HG03342 (cell line): Measurements from ENCODE around the gene ARIH1.

Source experiments
- ATAC-seq: cut with Tn5 transposase; IDR thresholded peaks from one replicate; pipeline ENCODE4 v1.9.1; 2021; ENCODE audit warnings: mild to moderate bottlenecking, moderate library complexity; ENCODE audit not compliant: unreplicated experiment

Gene ARIH1

GRCh38 chr15:72486144-72486543, 12.0 kb downstream of the ARIH1 start:
- no peak for ATAC-seq

DNA sequence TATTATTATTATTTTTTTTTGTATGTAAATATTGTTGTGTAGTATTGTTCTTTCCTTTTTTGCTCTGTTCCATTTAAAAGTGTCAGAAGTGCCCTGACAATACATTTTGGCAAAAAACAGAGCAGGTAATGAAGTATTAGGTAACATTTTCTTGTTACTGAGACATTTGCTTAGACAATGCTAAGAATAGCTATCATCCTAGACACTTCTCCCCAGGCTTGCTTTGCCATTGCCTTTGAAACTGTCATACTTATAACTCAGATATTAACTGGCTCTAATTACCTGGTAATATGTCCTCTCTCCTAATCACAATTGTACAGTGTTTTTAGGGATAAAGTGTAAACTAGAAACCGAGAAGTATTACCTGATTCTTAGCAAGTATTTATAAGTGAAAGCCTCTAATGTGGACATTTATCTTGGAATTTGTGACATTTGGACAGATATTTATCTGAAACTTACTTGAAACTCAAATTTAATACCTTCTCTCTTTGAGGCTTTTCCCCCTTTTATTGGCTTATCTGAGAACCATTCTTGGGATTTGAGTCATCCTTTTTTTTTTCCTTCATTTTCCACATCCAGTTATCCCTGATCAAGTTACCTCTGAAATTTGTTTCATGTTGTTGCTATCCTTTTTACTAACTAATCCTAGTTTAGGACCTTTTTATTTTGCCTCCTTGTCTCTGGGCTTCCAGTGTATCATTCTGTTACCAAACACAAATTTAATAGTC, 13.1 kb downstream of the ARIH1 start:
- no peak for ATAC-seq

GRCh38 chr15:72488558-72488957, 14.4 kb downstream of the ARIH1 start:
- no peak for ATAC-seq

DNA sequence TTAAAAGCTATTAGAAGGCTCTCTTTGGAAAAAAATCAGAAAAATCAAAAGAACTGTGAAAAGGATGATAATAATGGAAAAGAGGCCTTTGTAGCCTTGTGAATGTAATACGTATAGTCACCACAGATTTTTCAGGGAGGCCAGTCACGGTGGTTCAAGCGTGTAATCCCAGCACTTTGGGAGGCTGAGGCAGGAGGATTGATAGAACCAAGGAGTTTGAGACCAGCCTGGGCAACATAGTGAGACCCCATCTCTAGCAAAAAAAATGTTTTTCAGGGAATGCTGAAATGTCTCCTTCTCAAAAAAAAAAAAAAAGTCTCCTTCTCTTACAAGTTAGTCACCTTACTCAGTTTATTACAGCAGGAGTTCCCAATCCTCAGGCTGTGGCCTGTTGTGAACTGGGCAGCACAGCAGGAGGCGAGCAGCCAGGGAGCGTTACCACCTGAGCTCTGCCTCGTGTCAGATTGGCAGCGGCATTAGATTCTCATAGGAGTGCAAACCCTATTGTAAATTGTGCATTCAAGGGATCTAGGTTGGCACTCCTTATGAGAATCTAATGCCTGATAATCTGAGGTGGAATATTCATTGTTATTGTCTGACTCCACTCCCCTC, 15.9 kb downstream of the ARIH1 start:
- ATAC-seq: no peak

DNA sequence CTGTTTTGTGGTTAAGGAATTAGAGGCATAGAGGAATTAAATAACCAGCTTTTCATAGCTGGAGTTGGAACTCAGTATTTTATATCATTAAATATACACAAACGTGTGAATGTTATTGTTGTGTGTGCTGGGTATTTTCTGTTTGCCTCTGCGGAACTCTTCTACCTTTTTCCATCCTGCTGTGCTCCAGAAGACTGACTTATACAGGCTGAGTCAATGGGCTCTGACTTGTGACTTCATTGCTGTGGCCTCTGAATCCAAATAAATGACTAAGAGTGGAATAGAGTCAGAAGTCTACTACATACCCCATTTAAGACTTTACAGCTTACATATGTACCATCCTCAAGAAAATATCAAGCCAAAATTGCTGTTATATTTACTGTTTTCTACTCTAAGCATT, 17.6 kb downstream of the ARIH1 start:
- no peak for ATAC-seq

GRCh38 chr15:72492733-72493132, 18.6 kb downstream of the ARIH1 start:
- ATAC-seq: no peak

GRCh38 chr15:72493220-72493619, 19.1 kb downstream of the ARIH1 start:
- no peak for ATAC-seq

DNA sequence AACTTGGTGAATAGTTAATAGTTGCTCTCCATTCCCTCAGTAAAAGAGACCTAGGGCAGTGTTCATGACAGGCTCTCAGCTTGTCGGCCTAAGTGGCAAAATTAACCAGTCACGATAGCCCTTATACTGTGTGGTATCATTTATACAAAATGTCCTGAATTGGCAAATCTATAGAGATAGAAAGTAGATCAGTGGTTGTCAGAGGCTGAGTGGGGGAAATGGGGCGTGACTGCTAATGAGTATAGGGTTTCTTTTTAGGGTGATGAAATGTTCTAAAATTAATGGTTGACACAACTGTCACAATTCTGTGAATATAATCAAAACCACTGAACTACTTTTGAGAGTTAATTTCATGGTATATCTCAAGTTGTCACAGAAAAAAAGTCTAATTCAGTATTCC, 20.9 kb downstream of the ARIH1 start:
- ATAC-seq: no peak

GRCh38 chr15:72496783-72497182, 22.7 kb downstream of the ARIH1 start:
- ATAC-seq: no peak

DNA sequence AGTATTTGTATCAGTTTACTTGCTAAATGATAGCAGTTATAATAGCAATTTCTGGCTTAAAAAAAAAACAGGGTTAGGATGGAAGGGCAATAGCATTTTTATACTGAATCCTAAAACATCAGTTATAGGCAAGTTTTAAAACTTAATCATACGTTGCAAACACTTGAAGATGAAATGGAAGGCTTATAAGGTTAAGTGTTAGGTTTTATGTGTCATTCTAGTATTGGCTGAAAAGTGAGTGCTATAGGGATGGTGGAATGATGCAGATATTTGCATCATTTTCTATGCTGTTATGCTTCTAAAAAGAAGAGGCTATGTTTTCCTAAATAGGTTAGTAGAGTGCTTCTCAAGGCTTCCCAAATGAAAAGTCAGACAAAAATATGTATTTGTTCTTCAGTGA, 23.3 kb downstream of the ARIH1 start:
- no peak for ATAC-seq

DNA sequence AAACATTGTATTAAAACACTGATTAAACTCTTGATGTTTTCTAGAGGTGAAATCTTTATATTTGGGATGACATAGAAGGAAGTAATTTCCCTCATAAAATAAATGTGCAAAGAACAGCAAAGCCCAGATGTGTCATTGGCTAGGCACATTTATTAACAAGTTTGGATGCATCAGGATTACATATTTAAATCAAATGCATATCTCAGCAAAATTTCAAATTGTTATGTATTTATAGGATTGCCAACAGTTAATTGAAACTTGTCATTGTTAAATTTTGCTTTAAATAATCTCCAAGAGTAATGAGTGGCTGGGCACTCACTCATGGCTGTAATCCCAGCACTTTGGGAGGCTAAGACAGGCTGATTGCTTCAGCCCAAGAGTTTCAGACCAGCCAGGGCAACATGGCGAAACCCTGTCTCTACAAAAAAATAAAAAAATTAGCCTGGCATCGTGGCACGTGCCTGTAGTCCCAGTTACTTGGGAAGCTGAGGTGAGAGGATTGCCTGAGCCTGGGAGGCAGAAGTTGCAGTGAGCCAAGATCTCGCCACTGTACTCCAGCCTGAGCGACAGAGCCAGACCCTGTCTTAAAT, 28.2 kb downstream of the ARIH1 start:
- no peak for ATAC-seq

- no peak for ATAC-seq
These were observed 29.0 kb downstream of the ARIH1 start for GRCh38 chr15:72503147-72503546.

DNA sequence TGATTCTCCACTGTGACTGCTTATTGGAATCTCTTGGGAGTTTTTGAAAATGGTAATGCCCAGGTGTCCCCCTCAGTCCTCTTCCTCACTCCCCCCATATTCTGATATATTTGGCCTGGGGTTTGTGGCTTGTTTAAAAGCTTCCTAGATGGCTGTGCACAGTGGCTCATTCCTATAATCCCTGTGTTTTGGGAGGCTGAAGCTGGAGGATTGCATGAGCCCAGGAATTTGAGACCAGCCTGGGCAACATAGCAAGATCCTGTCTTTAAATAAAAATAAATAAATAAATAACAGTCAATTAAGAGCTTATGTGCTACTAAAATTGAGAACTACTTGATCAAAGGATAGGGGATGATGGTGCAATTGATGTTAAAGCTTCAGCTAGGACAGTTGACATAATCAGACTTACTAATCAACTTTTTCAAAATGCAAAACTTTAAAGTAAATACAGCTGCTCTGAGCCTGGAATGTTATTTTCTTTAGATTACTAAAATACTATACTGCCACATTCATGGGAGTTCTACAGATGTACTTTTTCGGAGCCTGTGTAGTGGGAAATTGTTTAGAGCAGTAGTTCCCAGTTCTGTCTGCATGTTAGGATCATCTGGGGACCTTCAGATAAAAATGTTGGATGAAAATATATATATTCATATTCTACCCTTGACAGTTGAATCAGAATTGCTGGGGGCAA, 33.4 kb downstream of the ARIH1 start:
- no peak for ATAC-seq

DNA sequence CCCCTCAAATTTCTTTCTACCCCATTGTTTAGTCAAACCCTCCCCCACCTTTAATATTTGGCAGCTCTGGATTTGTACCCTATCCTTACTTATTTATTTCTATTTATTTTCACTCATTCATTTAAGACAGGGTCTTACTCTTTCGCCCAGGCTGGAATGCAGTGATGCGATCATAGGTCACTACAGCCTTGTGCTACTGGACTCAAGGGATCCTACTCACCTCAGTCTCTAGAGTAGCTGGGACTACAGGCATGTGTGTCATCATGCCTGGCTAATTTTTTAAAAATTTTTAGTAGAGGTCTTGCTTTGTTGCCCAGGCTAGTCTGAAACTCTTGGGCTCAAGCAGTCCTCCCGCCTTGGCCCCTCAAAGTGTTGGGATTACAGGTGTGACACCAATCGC, 35.4 kb downstream of the ARIH1 start:
- ATAC-seq: no peak

DNA sequence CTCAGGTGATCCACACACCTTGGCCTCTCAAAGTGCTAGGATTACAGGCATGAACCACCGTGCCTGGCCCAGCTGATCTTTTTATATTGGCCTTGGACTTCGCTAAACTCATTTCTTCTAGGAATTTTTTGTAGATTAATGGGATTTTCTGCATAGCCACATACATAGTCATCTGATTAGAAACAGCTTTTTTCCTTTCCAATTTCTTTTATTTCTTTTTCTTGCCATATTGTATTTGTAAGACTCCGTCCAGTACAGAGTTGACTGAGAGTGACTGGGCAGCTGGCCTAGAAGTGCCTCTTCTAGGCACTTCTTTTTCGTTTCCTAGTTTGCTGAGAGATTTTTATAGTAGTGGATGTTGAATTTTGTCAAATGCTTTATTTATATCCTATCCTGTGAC, 37.4 kb downstream of the ARIH1 start:
- no peak for ATAC-seq

GRCh38 chr15:72515591-72516389, 41.7 kb downstream of the ARIH1 start:
- ATAC-seq: no peak

GRCh38 chr15:72516777-72517176, 42.6 kb downstream of the ARIH1 start:
- no peak for ATAC-seq

DNA sequence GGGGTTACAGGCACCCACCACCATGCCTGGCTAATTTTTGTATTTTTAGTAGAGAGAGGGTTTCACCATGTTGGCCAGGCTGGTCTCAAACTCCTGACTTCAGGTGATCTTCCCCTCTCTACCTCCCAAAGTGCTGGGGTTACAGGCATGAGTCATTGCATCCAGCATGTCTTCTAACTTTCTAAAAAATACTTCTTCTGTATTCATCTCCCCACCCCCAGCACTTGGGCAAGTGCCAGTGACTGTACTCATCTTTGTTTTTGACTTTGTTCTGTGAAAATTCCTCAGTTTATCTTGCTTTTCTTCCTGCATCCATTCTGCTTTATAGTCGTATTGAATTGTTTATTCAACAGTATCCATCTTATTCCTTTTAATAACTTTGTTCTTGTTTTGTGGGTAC, 47.6 kb downstream of the ARIH1 start:
- ATAC-seq: no peak

- ATAC-seq: no peak
These were observed 59.0 kb downstream of the ARIH1 start for GRCh38 chr15:72532991-72533601.

DNA sequence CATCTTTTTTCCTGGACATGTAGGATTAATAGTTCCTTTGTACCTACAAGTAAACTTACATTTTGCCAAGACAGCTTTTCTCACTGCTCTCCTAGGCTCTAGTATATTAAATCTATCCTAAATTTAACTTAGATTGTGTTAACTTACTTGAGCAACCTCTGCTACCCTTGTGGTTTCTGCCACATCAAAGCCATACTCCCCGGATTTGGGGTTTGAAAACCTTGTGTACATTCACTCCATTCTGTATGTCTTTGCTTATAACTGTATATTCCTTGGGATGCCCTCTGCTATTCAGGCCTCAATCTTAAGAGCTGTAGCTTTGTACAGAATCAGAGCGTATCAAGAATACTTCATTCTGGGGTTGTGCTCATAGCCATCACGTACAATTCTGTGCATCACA, 60.4 kb downstream of the ARIH1 start:
- no peak for ATAC-seq

DNA sequence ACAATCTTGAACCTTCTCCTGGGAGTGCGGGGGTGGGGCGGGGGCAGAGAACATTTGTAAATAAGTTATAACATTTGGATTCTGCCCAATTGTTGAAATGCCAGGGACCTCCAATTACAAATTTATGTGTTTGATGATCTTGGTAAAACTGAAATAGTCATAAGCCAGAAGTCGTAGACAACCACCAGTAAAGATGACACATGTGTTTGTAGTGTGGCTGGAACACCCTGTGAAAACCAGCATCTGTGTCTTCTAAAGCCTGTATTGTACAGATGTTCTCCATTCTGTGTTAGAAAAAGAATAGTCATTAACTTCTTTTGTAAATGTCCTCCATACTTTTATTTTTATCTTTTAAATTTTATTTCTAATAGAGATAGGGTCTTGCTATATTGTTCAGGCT, 61.8 kb downstream of the ARIH1 start:
- no peak for ATAC-seq
